Measurements from ENCODE around the gene ZNF319.

DNA sequence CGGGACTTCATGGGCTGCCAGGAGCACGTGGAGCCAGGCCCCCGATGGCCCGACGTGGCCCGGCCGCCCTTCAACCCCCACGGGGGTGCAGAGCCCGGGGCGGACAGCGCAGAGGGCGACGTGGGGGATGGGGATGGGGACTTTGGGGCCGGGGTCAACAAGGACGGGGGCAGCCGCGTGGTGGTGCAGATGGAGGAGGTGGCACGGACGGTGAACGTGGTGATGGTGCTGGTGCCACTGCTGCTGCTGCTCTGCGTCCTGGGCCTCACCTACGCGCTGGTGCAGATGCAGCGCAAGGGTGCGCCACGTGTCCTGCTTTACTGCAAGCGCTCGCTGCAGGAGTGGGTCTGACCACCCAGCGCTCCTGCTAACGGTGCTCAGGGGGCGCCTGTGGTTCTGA lies 44.6 kb upstream of the ZNF319 start:
- no peak for TF ChIP-seq SUPT20H (IDR thresholded peaks at IDR 0.05; ENCODE audit: borderline replicate concordance, control insufficient read depth, low read depth, low read length)
- TF ChIP-seq, protein P1, sequence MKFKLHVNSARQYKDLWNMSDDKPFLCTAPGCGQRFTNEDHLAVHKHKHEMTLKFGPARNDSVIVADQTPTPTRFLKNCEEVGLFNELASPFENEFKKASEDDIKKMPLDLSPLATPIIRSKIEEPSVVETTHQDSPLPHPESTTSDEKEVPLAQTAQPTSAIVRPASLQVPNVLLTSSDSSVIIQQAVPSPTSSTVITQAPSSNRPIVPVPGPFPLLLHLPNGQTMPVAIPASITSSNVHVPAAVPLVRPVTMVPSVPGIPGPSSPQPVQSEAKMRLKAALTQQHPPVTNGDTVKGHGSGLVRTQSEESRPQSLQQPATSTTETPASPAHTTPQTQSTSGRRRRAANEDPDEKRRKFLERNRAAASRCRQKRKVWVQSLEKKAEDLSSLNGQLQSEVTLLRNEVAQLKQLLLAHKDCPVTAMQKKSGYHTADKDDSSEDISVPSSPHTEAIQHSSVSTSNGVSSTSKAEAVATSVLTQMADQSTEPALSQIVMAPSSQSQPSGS (IDR thresholded peaks at IDR 0.05; ENCODE audit: low read length): no peak
- no peak for TF ChIP-seq CEBPB (IDR thresholded peaks at IDR 0.05; ENCODE audit: borderline replicate concordance in 1 of 2, low read depth in 2 of 2, low read length in 2 of 2)
- TF ChIP-seq, protein P2, sequence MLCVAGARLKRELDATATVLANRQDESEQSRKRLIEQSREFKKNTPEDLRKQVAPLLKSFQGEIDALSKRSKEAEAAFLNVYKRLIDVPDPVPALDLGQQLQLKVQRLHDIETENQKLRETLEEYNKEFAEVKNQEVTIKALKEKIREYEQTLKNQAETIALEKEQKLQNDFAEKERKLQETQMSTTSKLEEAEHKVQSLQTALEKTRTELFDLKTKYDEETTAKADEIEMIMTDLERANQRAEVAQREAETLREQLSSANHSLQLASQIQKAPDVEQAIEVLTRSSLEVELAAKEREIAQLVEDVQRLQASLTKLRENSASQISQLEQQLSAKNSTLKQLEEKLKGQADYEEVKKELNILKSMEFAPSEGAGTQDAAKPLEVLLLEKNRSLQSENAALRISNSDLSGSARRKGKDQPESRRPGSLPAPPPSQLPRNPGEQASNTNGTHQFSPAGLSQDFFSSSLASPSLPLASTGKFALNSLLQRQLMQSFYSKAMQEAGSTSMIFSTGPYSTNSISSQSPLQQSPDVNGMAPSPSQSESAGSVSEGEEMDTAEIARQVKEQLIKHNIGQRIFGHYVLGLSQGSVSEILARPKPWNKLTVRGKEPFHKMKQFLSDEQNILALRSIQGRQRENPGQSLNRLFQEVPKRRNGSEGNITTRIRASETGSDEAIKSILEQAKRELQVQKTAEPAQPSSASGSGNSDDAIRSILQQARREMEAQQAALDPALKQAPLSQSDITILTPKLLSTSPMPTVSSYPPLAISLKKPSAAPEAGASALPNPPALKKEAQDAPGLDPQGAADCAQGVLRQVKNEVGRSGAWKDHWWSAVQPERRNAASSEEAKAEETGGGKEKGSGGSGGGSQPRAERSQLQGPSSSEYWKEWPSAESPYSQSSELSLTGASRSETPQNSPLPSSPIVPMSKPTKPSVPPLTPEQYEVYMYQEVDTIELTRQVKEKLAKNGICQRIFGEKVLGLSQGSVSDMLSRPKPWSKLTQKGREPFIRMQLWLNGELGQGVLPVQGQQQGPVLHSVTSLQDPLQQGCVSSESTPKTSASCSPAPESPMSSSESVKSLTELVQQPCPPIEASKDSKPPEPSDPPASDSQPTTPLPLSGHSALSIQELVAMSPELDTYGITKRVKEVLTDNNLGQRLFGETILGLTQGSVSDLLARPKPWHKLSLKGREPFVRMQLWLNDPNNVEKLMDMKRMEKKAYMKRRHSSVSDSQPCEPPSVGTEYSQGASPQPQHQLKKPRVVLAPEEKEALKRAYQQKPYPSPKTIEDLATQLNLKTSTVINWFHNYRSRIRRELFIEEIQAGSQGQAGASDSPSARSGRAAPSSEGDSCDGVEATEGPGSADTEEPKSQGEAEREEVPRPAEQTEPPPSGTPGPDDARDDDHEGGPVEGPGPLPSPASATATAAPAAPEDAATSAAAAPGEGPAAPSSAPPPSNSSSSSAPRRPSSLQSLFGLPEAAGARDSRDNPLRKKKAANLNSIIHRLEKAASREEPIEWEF (IDR thresholded peaks at IDR 0.05; ENCODE audit: insufficient replicate concordance, low read depth, low read length): no peak
- no peak for TF ChIP-seq ZNF274 (IDR thresholded peaks at IDR 0.05; ENCODE audit: insufficient read depth, insufficient read length)
- TF ChIP-seq TCF12 (IDR thresholded peaks at IDR 0.05; ENCODE audit: low read depth, low read length): no peak
- no peak for TF ChIP-seq JUND (IDR thresholded peaks at IDR 0.05; ENCODE audit: low read depth, low read length)
- TF ChIP-seq KDM1A (IDR thresholded peaks at IDR 0.05; ENCODE audit: borderline replicate concordance): no peak
- no peak for TF ChIP-seq NR2F1 (conservative IDR thresholded peaks at IDR 0.05)
- no peak for TF ChIP-seq SREBF2 (IDR thresholded peaks at IDR 0.05; ENCODE audit: low read length)

All from GM12878 (cell line).